ENCODE data around the gene SPATC1L.

Gene SPATC1L

GRCh38 chr21:46160907-46161632 is 23.2 kb downstream of the SPATC1L start:
- DNase-seq, result no peak

GRCh38 chr21:46160657-46160906 is 23.7 kb downstream of the SPATC1L start:
- no peak for DNase-seq

GRCh38 chr21:46159841-46160656 is 24.2 kb downstream of the SPATC1L start:
- no peak for DNase-seq

- no peak for DNase-seq
Measured at GRCh38 chr21:46159390-46159789, 24.9 kb downstream of the SPATC1L start.

GRCh38 chr21:46158666-46159300 is 25.5 kb downstream of the SPATC1L start:
- DNase-seq, result no peak

- no peak for DNase-seq
Measured at GRCh38 chr21:46157987-46158451, 26.2 kb downstream of the SPATC1L start.

GRCh38 chr21:46157396-46157986 is 26.8 kb downstream of the SPATC1L start:
- no peak for DNase-seq

GRCh38 chr21:46156678-46157077 is 27.6 kb downstream of the SPATC1L start:
- DNase-seq, result no peak

GRCh38 chr21:46156378-46156645 is 27.9 kb downstream of the SPATC1L start:
- DNase-seq, result no peak

GRCh38 chr21:46155514-46156377 is 28.5 kb downstream of the SPATC1L start, which contains the start of gene FTCD:
TSS of gene FTCD (minus strand) at chr21:46155579. CDS start at chr21:46155523, 56 bp downstream.
- DNase-seq, result no peak

GRCh38 chr21:46154955-46155513 is 29.2 kb downstream of the SPATC1L start:
- DNase-seq, result no peak

GRCh38 chr21:46154155-46154954 is 29.9 kb downstream of the SPATC1L start:
- DNase-seq, result no peak

- peak; percentile 44 for DNase-seq
Measured at GRCh38 chr21:46153247-46154154, 30.8 kb downstream of the SPATC1L start.

- DNase-seq, result no peak
Measured at GRCh38 chr21:46152927-46153246, 31.4 kb downstream of the SPATC1L start.

- DNase-seq, result no peak
Measured at GRCh38 chr21:46151989-46152926, 32.0 kb downstream of the SPATC1L start.

GRCh38 chr21:46151261-46151988 is 32.8 kb downstream of the SPATC1L start:
- no peak for DNase-seq

- no peak for DNase-seq
Measured at GRCh38 chr21:46150491-46151121, 33.7 kb downstream of the SPATC1L start.

GRCh38 chr21:46150073-46150472 is 34.2 kb downstream of the SPATC1L start:
- DNase-seq, result no peak
